SH-SY5Y (cell line): Measurements from ENCODE around the gene PLD5.

Source experiments
- GATA2 ChIP-seq: IDR thresholded peaks from 2 replicates; pipeline ENCODE4 v1.6.1; 2011; ENCODE audit warnings: mild to moderate bottlenecking, low read depth, low read length
- GATA3 ChIP-seq: IDR thresholded peaks from 2 replicates; pipeline ENCODE4 v1.6.1; 2011; ENCODE audit warnings: low read depth, mild to moderate bottlenecking, low read length, moderate library complexity

DNA sequence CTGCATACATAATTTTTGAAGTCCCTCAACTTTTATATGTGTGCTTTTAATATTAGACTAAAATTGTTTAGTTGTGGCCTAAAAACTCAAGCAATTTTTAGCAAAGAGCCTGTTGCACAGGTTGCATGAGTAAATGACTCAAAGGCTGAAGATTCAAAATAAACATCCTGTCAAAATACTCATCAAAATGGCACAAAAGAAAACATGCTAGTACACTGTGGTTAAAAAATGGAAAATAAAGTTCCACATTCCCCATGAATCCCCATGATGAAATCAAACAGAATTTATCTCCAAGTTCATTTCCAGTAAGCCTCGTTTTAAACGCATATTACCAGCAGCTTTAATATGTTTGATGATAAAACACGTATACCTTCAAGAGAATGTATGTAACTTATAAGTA lies 295.5 kb downstream of the PLD5 start:
- TF ChIP-seq GATA2 (no peak), GATA3 (no peak)
